Natural killer cell (primary cell): ENCODE data around the gene JUP. TPM values are rescaled to one million over a fixed set of nuclear protein-coding genes. Genes with fewer than 3 reads are reported as not detected.

Source experiments
- ATAC-seq, 3 donors: fragments of 150-1000 bp in 2 of 3; fragments of 200-7000 bp in 1 of 3; cut with Tn5 transposase; 1 replicate in 1 of 3; 2 replicates in 2 of 3; pipeline ENCODE4 v1.10.0; 2021; ENCODE audit warnings: mild to moderate bottlenecking in 2 of 3, moderate library complexity in 2 of 3
- DNase-seq, 2 donors: peaks; one replicate each; pipeline versions ENCODE4 v3.0.0 to v3.0.0-alpha.2; 2013 to 2021; ENCODE audit warnings: mixed read lengths in 1 of 2
- H3K27ac ChIP-seq: one replicate; pipeline ENCODE4 v1.5.1; 2013; ENCODE audit warnings: mild to moderate bottlenecking, low read length
- H3K27me3 ChIP-seq: one replicate; pipeline ENCODE4 v1.6.1; 2013; ENCODE audit warnings: low read length; ENCODE audit not compliant: control insufficient read depth, insufficient read depth
- H3K36me3 ChIP-seq: one replicate; pipeline ENCODE4 v1.6.1; 2013; ENCODE audit warnings: low read length; ENCODE audit not compliant: control insufficient read depth, insufficient read depth
- H3K4me1 ChIP-seq: one replicate; pipeline ENCODE4 v1.6.1; 2013; ENCODE audit warnings: low read length; ENCODE audit not compliant: control insufficient read depth, insufficient read depth
- H3K4me3 ChIP-seq: one replicate; pipeline ENCODE4 v1.5.1; 2013; ENCODE audit warnings: low read length
- H3K9me3 ChIP-seq: one replicate; pipeline ENCODE4 v1.6.1; 2013; ENCODE audit warnings: low read length; ENCODE audit not compliant: control insufficient read depth, insufficient read depth
- H3K27ac Mint-ChIP-seq, 2 donors: one replicate each; pipeline ENCODE4 v1.8.0; 2022; ENCODE audit warnings: mild to moderate bottlenecking in 2 of 2, mixed read lengths in 2 of 2, moderate library complexity in 1 of 2
- H3K27me3 Mint-ChIP-seq, 2 donors: one replicate each; pipeline ENCODE4 v1.8.0; 2022; ENCODE audit warnings: low read depth in 2 of 2, mixed read lengths in 2 of 2
- H3K36me3 Mint-ChIP-seq: one replicate; pipeline ENCODE4 v1.8.0; 2022; ENCODE audit warnings: mixed read lengths
- H3K4me1 Mint-ChIP-seq, 2 donors: one replicate each; pipeline ENCODE4 v1.8.0; 2022; ENCODE audit warnings: mixed read lengths in 2 of 2
- H3K4me3 Mint-ChIP-seq: one replicate; pipeline ENCODE4 v1.8.0; 2022; ENCODE audit warnings: mild to moderate bottlenecking, moderate library complexity, mixed read lengths
- H3K9me3 Mint-ChIP-seq, 2 donors: one replicate each; pipeline ENCODE4 v1.8.0; 2022; ENCODE audit warnings: mixed read lengths in 2 of 2
- WGBS: methylation state at CpG from one replicate; pipeline ENCODE4 v1.1.7; 2013; ENCODE audit warnings: missing lambda C conversion rate; ENCODE audit not compliant: insufficient coverage; 5-methylcytosine and 5-hydroxymethylcytosine counted together
- intact Hi-C: fragments of 100-400 bp; cut with micrococcal nuclease; formaldehyde crosslinking; loops from one replicate; pipeline ENCODE4 v1.14.2; 2022
- total RNA-seq, 4 donors: library from RNA; stranded (reverse); fragments of 120-200 nt in 1 of 4; gene quantifications; one replicate each; pipeline versions ENCODE4 v1.2.3 to v1.2.4, GENCODE V29; 2013 to 2022
- TF ChIP-seq, protein P1 (sequence below): fragments of 200-600 bp; IDR thresholded peaks from one replicate; pipeline ENCODE4 v1.8.0; 2022; ENCODE audit warnings: antibody characterized with exemption

Gene JUP
- total RNA-seq, 3 donors from 2014 or later (not counting 1 experiment from before 2014, with no cell fraction given) = 1.8 to 12.1 (median 2.0) TPM

DNA sequence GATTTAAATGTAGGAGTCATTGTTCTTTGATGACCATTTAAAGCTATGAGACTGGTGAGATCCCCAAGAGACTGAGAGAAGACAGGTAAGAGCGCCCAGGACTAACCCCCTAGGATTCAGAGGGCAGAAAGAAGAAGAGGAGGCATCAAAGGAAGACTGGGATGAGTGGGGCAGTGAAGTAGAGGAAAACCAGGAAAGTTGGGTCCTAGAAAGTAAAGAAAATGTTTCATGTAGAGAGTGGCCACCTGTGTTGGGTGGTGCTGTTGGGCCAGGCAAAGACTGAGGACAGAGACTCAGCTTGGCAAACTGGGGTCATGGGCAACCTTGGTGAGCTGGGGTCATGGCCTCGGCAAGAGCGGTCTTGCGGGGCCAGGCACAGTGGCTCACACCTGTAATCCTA is 50.8 kb downstream of the JUP start:
- H3K4me3 Mint-ChIP-seq = no peak overlapping the region
- peaks cover 38 to 39% of the 10 kb centered on the region in 2 donors for H3K27me3 Mint-ChIP-seq
- no peaks in the 10 kb centered on the region for H3K4me1 Mint-ChIP-seq
- intact Hi-C loops = loop anchor here (5.0 kb wide), 1 partner anchor 382 kb away; no protein-coding TSS in a partner anchor
- Histone ChIP-seq H3K9me3 (no peaks in the 10 kb centered on the region), H3K36me3 (no peaks in the 10 kb centered on the region), H3K27ac (no peak overlapping the region), H3K4me3 (no peak overlapping the region), H3K4me1 (peaks cover 16% of the 10 kb centered on the region), H3K27me3 (peaks cover 27% of the 10 kb centered on the region)
- DNase-seq (no peak), ATAC-seq (no peak)
- 91% methylated on average over 4 of the region's 4 CpGs for WGBS
- no peaks in the 10 kb centered on the region for H3K9me3 Mint-ChIP-seq
- H3K36me3 Mint-ChIP-seq = no peaks in the 10 kb centered on the region
- H3K27ac Mint-ChIP-seq = no peak overlapping the region
- TF ChIP-seq, protein P1, sequence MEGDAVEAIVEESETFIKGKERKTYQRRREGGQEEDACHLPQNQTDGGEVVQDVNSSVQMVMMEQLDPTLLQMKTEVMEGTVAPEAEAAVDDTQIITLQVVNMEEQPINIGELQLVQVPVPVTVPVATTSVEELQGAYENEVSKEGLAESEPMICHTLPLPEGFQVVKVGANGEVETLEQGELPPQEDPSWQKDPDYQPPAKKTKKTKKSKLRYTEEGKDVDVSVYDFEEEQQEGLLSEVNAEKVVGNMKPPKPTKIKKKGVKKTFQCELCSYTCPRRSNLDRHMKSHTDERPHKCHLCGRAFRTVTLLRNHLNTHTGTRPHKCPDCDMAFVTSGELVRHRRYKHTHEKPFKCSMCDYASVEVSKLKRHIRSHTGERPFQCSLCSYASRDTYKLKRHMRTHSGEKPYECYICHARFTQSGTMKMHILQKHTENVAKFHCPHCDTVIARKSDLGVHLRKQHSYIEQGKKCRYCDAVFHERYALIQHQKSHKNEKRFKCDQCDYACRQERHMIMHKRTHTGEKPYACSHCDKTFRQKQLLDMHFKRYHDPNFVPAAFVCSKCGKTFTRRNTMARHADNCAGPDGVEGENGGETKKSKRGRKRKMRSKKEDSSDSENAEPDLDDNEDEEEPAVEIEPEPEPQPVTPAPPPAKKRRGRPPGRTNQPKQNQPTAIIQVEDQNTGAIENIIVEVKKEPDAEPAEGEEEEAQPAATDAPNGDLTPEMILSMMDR = no peak

DNA sequence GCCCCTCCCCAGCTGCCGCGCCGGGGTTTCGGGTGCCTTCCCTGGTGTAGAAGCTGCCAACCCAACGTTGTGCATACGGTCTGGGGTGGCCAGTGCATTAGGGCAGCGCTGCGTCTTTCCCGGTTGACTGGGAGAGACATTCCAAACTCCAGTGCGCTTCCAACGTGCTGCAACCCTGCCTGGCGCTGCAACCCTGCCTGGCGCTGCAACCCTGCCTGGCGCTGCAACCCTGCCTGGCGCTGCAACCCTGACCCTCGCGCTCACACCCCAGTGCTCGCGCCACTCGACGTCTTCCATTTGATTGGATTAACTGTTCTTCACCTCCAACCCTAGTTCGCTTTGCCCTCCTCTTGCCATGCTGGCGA is 51.6 kb downstream of the JUP start:
- Mint-ChIP-seq H3K4me3 (no peak overlapping the region), H3K4me1 (no peaks in the 10 kb centered on the region), H3K27me3 (peaks cover 39% of the 10 kb centered on the region in 2 donors), H3K27ac (no peak overlapping the region), H3K9me3 (no peaks in the 10 kb centered on the region), H3K36me3 (no peaks in the 10 kb centered on the region)
- H3K27me3 ChIP-seq = peaks cover 27% of the 10 kb centered on the region
- H3K36me3 ChIP-seq = no peaks in the 10 kb centered on the region
- no peaks in the 10 kb centered on the region for H3K9me3 ChIP-seq
- TF ChIP-seq, protein P1 = no peak
- intact Hi-C loops = loop anchor here (5.0 kb wide), 1 partner anchor 382 kb away; no protein-coding TSS in a partner anchor
- DNase-seq (no peak), ATAC-seq (no peak)
- peaks cover 16% of the 10 kb centered on the region for H3K4me1 ChIP-seq
- H3K27ac ChIP-seq = no peak overlapping the region
- no peak overlapping the region for H3K4me3 ChIP-seq
- 7% methylated on average over 23 of the region's 23 CpGs for WGBS

DNA sequence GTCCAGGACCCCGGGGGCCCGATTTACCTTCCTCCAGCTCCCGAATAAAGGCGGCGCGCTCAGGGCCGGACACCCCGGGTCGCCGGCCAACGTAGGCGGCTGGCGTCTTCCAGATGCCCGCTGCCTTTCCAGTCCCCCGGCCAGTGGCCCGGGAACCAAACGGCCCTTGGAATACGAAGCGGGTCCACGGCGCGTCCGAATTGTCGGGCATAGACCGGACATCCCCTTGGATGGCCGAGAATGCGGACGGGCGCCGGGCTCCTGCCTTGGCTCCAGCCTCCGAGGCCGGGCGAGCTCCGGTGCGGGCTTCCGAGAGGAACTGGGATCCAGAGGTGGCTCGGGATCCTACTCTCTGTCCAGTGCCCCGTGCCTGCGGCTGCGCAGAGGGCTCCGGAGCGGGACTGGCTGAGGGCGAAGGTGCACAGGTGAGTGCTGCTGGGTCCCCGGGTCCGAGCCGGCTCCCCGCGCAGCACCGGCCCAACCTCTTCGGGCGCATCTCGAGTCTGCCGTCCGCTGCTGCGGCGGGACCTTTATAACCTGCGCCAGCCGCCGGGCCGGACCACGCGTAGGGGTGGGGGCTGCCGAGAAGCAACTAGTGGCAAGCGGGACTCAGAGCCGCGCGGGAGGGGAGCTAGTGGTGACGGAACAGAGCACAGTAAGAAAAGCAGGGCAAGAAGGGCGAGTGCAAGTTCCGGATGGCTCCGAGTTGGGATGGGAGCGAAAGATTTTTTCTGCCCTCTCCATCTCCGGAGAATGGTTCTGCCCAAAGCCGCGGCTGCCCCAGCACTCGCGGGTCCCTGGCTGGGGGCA is 52.2 kb downstream of the JUP start, which contains the start of gene HAP1:
Gene HAP1 (minus strand): TSS at position 505 of the 810 bp plus-strand sequence. CDS start 9 bp downstream, at position 496.
- H3K27me3 Mint-ChIP-seq = peaks cover 39 to 42% of the 10 kb centered on the region in 2 donors
- peaks cover 27% of the 10 kb centered on the region for H3K27me3 ChIP-seq

More for the DNA sequence above, 52.2 kb downstream of the JUP start, which contains the start of gene HAP1:
- Histone ChIP-seq H3K4me1 (peaks cover 16% of the 10 kb centered on the region), H3K27ac (no peak within 1 kb of the TSS), H3K9me3 (no peaks in the 10 kb centered on the region), H3K4me3 (no peak within 1 kb of the TSS), H3K36me3 (no peaks in the 10 kb centered on the region)
- Mint-ChIP-seq H3K4me3 (no peak within 1 kb of the TSS), H3K4me1 (no peaks in the 10 kb centered on the region), H3K27ac (no peak within 1 kb of the TSS), H3K36me3 (no peaks in the 10 kb centered on the region), H3K9me3 (no peaks in the 10 kb centered on the region)
- TF ChIP-seq, protein P1 = no peak
- ATAC-seq (no peak), DNase-seq (peak in 1 of 2 donors; percentile 24)
- intact Hi-C loops = no loop called here
- WGBS = 2% methylated on average over 77 of the region's 77 CpGs
